Left ventricle myocardium superior (tissue), 1 donor: ENCODE results near the gene EPHA4. TPM values are rescaled to one million over a fixed set of nuclear protein-coding genes. Genes with fewer than 3 reads are reported as not detected.

ENCODE experiments used
- ATAC-seq: fragments of 200-7000 bp; cut with Tn5 transposase; one replicate; pipeline ENCODE4 v1.9.1; 2020; ENCODE audit warnings: mild to moderate bottlenecking, moderate library complexity
- DNase-seq: peaks from one replicate; pipeline ENCODE4 v3.0.0-alpha.2; 2020
- intact Hi-C: fragments of 100-400 bp; cut with micrococcal nuclease; formaldehyde crosslinking; loops from one replicate; pipeline ENCODE4 v1.11.0; 2022
- total RNA-seq: library from RNA; stranded (reverse); fragmentation: NEBNext Ultra II Directional; extraction: Animal tissue kit (Norgen Biotek cat#: 25700); gene quantifications from one replicate; pipeline ENCODE4 v1.2.1, GENCODE V29; 2021
- donor health status: DM: no; HTN: yes; CAD: no; lungs with severe emphysema.

EPHA4 gene
- total RNA-seq, 1 donor from 2014 or later = 16.3 TPM

- ATAC-seq = no peak
- no peak for DNase-seq
- intact Hi-C loops = no loop called here
Measured at GRCh38 chr2:221385716-221386115, 186.4 kb downstream of the EPHA4 start.

GRCh38 chr2:221381928-221382488 lies 190.1 kb downstream of the EPHA4 start:
- intact Hi-C loops = no loop called here
- DNase-seq = no peak
- ATAC-seq = no peak

- intact Hi-C loops = no loop called here
- no peak for DNase-seq
- ATAC-seq = no peak
Measured at GRCh38 chr2:221380686-221381085, 191.4 kb downstream of the EPHA4 start.

GRCh38 chr2:221380062-221380461 lies 192.0 kb downstream of the EPHA4 start:
- intact Hi-C loops = no loop called here
- DNase-seq (no peak), ATAC-seq (no peak)

- intact Hi-C loops = no loop called here
Measured at GRCh38 chr2:221377597-221377996, 194.5 kb downstream of the EPHA4 start.

GRCh38 chr2:221377066-221377465 lies 195.0 kb downstream of the EPHA4 start:
- no peak for ATAC-seq
- DNase-seq = no peak
- intact Hi-C loops = no loop called here

More at GRCh38 chr2:221377597-221377996, 194.5 kb downstream of the EPHA4 start:
- ATAC-seq = no peak
- DNase-seq = no peak

GRCh38 chr2:221374234-221374633 lies 197.9 kb downstream of the EPHA4 start:
- ATAC-seq (no peak), DNase-seq (no peak)
- intact Hi-C loops = no loop called here

- no peak for DNase-seq
- intact Hi-C loops = no loop called here
- no peak for ATAC-seq
Measured at GRCh38 chr2:221372907-221373306, 199.2 kb downstream of the EPHA4 start.

GRCh38 chr2:221372159-221372884 lies 199.8 kb downstream of the EPHA4 start:
- intact Hi-C loops = no loop called here
- no peak for ATAC-seq
- no peak for DNase-seq

- intact Hi-C loops = no loop called here
- DNase-seq (no peak), ATAC-seq (no peak)
Measured at GRCh38 chr2:221371347-221371746, 200.8 kb downstream of the EPHA4 start.

- ATAC-seq (no peak), DNase-seq (no peak)
- intact Hi-C loops = no loop called here
Measured at GRCh38 chr2:221370857-221371211, 201.3 kb downstream of the EPHA4 start.

- intact Hi-C loops = no loop called here
- DNase-seq = no peak
- peak; percentile 81 for ATAC-seq
Measured at GRCh38 chr2:221370076-221370856, 201.8 kb downstream of the EPHA4 start.
